GM18867 (cell line): ENCODE data around the gene DACH1.

ENCODE experiments used
- ATAC-seq: cut with Tn5 transposase; IDR thresholded peaks from one replicate; pipeline ENCODE4 v1.9.1; 2021; ENCODE audit warnings: mild to moderate bottlenecking, moderate library complexity; ENCODE audit not compliant: unreplicated experiment

Gene DACH1

GRCh38 chr13:71503781-71504180, 363.2 kb downstream of the DACH1 start:
- ATAC-seq: no peak

- ATAC-seq: no peak
Observed at GRCh38 chr13:71499944-71500514, 367.0 kb downstream of the DACH1 start.

- no peak for ATAC-seq
Observed at GRCh38 chr13:71499235-71499634, 367.8 kb downstream of the DACH1 start.

GRCh38 chr13:71493189-71493588, 373.8 kb downstream of the DACH1 start:
- no peak for ATAC-seq

- ATAC-seq: no peak
Observed at GRCh38 chr13:71492346-71492871, 374.6 kb downstream of the DACH1 start.

GRCh38 chr13:71491010-71491409, 376.0 kb downstream of the DACH1 start:
- ATAC-seq: no peak

- ATAC-seq: no peak
Observed at GRCh38 chr13:71489041-71489440, 378.0 kb downstream of the DACH1 start.

- no peak for ATAC-seq
Observed at GRCh38 chr13:71488201-71488600, 378.8 kb downstream of the DACH1 start.

GRCh38 chr13:71485913-71486312, 381.1 kb downstream of the DACH1 start:
- ATAC-seq: no peak

- no peak for ATAC-seq
Observed at GRCh38 chr13:71483733-71484132, 383.3 kb downstream of the DACH1 start.

GRCh38 chr13:71481501-71481900, 385.5 kb downstream of the DACH1 start:
- no peak for ATAC-seq

- no peak for ATAC-seq
Observed at GRCh38 chr13:71481046-71481445, 386.0 kb downstream of the DACH1 start.

- peak; percentile 54 for ATAC-seq
Observed at GRCh38 chr13:71477735-71478134, 389.3 kb downstream of the DACH1 start.

GRCh38 chr13:71474936-71475335, 392.1 kb downstream of the DACH1 start:
- ATAC-seq: no peak

GRCh38 chr13:71469626-71470025, 397.4 kb downstream of the DACH1 start:
- ATAC-seq: no peak

- ATAC-seq: no peak
Observed at GRCh38 chr13:71464686-71465085, 402.3 kb downstream of the DACH1 start.

- no peak for ATAC-seq
Observed at GRCh38 chr13:71461892-71462291, 405.1 kb downstream of the DACH1 start.

GRCh38 chr13:71460211-71460610, 406.8 kb downstream of the DACH1 start:
- peak; percentile 67 for ATAC-seq

- no peak for ATAC-seq
Observed at GRCh38 chr13:71459708-71460107, 407.3 kb downstream of the DACH1 start.

- no peak for ATAC-seq
Observed at GRCh38 chr13:71457645-71458044, 409.4 kb downstream of the DACH1 start.

- ATAC-seq: no peak
Observed at GRCh38 chr13:71456136-71456535, 410.9 kb downstream of the DACH1 start.

- no peak for ATAC-seq
Observed at GRCh38 chr13:71454509-71454908, 412.5 kb downstream of the DACH1 start.

GRCh38 chr13:71448080-71448630, 418.8 kb downstream of the DACH1 start:
- ATAC-seq: no peak
